B cell (primary cell): ENCODE measurements around the gene KRTAP4-4. TPM values are rescaled to one million over a fixed set of nuclear protein-coding genes. Genes with fewer than 3 reads are reported as not detected.

Experiments used
- ATAC-seq: fragments of 200-7000 bp; cut with Tn5 transposase; one replicate; pipeline ENCODE4 v1.10.0; 2021; ENCODE audit warnings: low read depth, mild to moderate bottlenecking, moderate number of reproducible peaks, moderate library complexity
- CTCF ChIA-PET: fragments of 350-600 bp; sonication (Branson Sonifier 250); formaldehyde crosslinking; loops from one replicate; lab custom pipeline; 2021; ENCODE audit warnings: antibody characterized with exemption, inconsistent platforms; lab: Charles Lee
- POLR2A ChIA-PET: fragments of 350-600 bp; sonication (Branson Sonifier 250); formaldehyde crosslinking; loops from one replicate; lab custom pipeline; 2021; ENCODE audit warnings: antibody characterized with exemption; lab: Charles Lee
- DNase-seq: peaks from one replicate; pipeline ENCODE4 v3.0.0; 2013
- H2AFZ ChIP-seq: 2 replicates; pipeline ENCODE4 v1.6.1; 2012; ENCODE audit warnings: mild to moderate bottlenecking, low read depth, low read length; ENCODE audit not compliant: insufficient read depth, poor library complexity, severe bottlenecking
- H3K27ac ChIP-seq, 2 donors: 1 replicate in 1 of 2; 2 replicates in 1 of 2; pipeline ENCODE4 v1.5.1; 2012 to 2013; ENCODE audit warnings: low read length in 2 of 2, mild to moderate bottlenecking in 2 of 2, moderate library complexity in 1 of 2
- H3K27me3 ChIP-seq, 4 experiments: fragments of 200-600 bp in 1 of 4; sonication (generic) in 1 of 4; replicated peaks in 1 of 4; 1 replicate in 2 of 4; 2 replicates in 2 of 4; pipeline versions ENCODE4 v1.6.1 to v1.7.0; 2013 to 2016; ENCODE audit warnings: low read length in 3 of 4, mild to moderate bottlenecking in 2 of 4, mixed read lengths in 1 of 4, moderate library complexity in 1 of 4; ENCODE audit not compliant: insufficient read depth in 4 of 4, control insufficient read depth in 3 of 4; ENCODE audit errors: control extremely low read depth in 1 of 4
- H3K36me3 ChIP-seq, 2 experiments: replicated peaks in 1 of 2; 1 replicate in 1 of 2; 2 replicates in 1 of 2; pipeline versions ENCODE4 v1.6.1 to v1.7.1; 2013; ENCODE audit warnings: low read length in 1 of 2; ENCODE audit not compliant: insufficient read depth in 2 of 2, control insufficient read depth in 1 of 2; ENCODE audit errors: control extremely low read depth in 1 of 2, extremely low read depth in 1 of 2
- H3K4me1 ChIP-seq, 2 donors: fragments of 200-600 bp in 1 of 2; sonication (generic) in 1 of 2; 1 replicate in 1 of 2; 2 replicates in 1 of 2; pipeline versions ENCODE4 v1.5.1 to v1.6.1; 2013 to 2017; ENCODE audit warnings: low read length in 2 of 2; ENCODE audit not compliant: control insufficient read depth in 2 of 2, insufficient read depth in 2 of 2
- H3K4me2 ChIP-seq: replicated peaks from 2 replicates; pipeline ENCODE3; 2012; ENCODE audit warnings: mild to moderate bottlenecking, low read depth, low read length; ENCODE audit not compliant: poor library complexity, severe bottlenecking
- H3K4me3 ChIP-seq, 5 experiments: fragments of 200-600 bp in 1 of 5; sonication (generic) in 1 of 5; 1 replicate in 3 of 5; 2 replicates in 2 of 5; pipeline versions ENCODE4 v1.5.1 to v1.7.0; 2011 to 2016; ENCODE audit warnings: low read length in 4 of 5, mild to moderate bottlenecking in 4 of 5, low read depth in 2 of 5, control low read depth in 1 of 5, moderate library complexity in 1 of 5; ENCODE audit not compliant: insufficient read depth in 1 of 5; ENCODE audit errors: control extremely low read depth in 1 of 5, extremely low read depth in 1 of 5
- H3K79me2 ChIP-seq: fragments of 200-600 bp; sonication (generic); one replicate; pipeline ENCODE4 v1.6.0; 2016; ENCODE audit warnings: low read length; ENCODE audit not compliant: control insufficient read depth, insufficient read depth
- H3K9ac ChIP-seq: fragments of 200-600 bp; sonication (generic); 2 replicates; pipeline ENCODE4 v1.6.1; 2017; ENCODE audit warnings: mild to moderate bottlenecking, low read length, moderate library complexity
- H3K9me3 ChIP-seq, 3 donors: one replicate each; pipeline versions ENCODE4 v1.6.1 to v1.7.1; 2013; ENCODE audit warnings: low read length in 2 of 3; ENCODE audit not compliant: control insufficient read depth in 2 of 3, insufficient read depth in 1 of 3; ENCODE audit errors: control extremely low read depth in 1 of 3
- H4K20me1 ChIP-seq: 2 replicates; pipeline ENCODE4 v1.6.0; 2012; ENCODE audit warnings: mild to moderate bottlenecking, low read length; ENCODE audit not compliant: insufficient read depth, control insufficient read depth, poor library complexity, severe bottlenecking
- H3K27ac Mint-ChIP-seq: one replicate; pipeline ENCODE4 v1.8.0; 2021; ENCODE audit warnings: mixed read lengths
- H3K27me3 Mint-ChIP-seq: one replicate; pipeline ENCODE4 v1.8.0; 2021; ENCODE audit warnings: mixed read lengths
- H3K4me1 Mint-ChIP-seq: one replicate; pipeline ENCODE4 v1.8.0; 2021; ENCODE audit warnings: mixed read lengths
- H3K4me3 Mint-ChIP-seq: one replicate; pipeline ENCODE4 v1.8.0; 2021; ENCODE audit warnings: mixed read lengths
- H3K9me3 Mint-ChIP-seq: one replicate; pipeline ENCODE4 v1.8.0; 2022; ENCODE audit warnings: mixed read lengths; ENCODE audit not compliant: insufficient read depth
- EZH2 ChIP-seq: IDR thresholded peaks from 2 replicates; pipeline ENCODE4 v1.6.1; 2012; ENCODE audit warnings: borderline replicate concordance, low read depth, mild to moderate bottlenecking, moderate library complexity, low read length; ENCODE audit not compliant: insufficient read depth, poor library complexity, severe bottlenecking
- WGBS: methylation state at CpG from one replicate; pipeline ENCODE4 v1.1.5; 2013; ENCODE audit warnings: missing lambda C conversion rate; ENCODE audit not compliant: insufficient coverage; 5-methylcytosine and 5-hydroxymethylcytosine counted together
- intact Hi-C: fragments of 100-400 bp; cut with micrococcal nuclease; formaldehyde crosslinking; loops from one replicate; pipeline ENCODE4 v1.10.0; 2022
- polyA plus RNA-seq: library from polyadenylated mRNA; depleted of rRNA; stranded (reverse); fragments of >200 nt; gene quantifications from 2 replicates; pipeline ENCODE4 v1.2.3, GENCODE V29; 2012
- total RNA-seq, 2 donors: library from RNA; stranded (reverse); fragments of 120-200 nt in 1 of 2; gene quantifications; 1 replicate in 1 of 2; 2 replicates in 1 of 2; pipeline versions ENCODE4 v1.2.3 to v1.2.4, GENCODE V29; 2013 to 2022
- TF ChIP-seq, protein P1 (sequence below): fragments of 200-600 bp; IDR thresholded peaks from one replicate; pipeline ENCODE4 v1.8.0; 2022; ENCODE audit warnings: antibody characterized with exemption, mild to moderate bottlenecking

KRTAP4-4 gene
- total and polyA plus RNA-seq, 2 donors (not counting 1 experiment from before 2014, with no cell fraction given) = not detected

DNA sequence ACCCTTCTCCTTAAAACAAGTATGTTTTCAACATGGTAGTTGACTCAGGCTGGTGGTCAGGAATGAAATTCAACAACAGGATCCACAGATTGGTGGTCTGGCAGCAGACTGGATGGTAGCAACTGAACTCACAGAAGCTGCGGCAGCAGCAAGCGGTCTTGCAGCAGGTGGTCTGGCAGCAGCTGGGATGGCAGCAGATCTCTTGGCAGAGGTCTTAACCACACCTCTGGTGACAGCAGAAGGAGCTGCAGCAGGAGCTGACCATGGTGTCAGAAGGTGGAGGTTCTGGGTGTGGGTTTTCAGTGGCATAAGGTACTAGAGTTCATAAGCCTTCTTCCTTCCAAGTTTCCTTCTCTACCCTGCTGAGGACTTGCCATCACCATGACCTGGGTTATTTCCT is 26.3 kb upstream of the KRTAP4-4 start:
- Histone ChIP-seq H3K36me3 (no peaks in the 10 kb centered on the region), H3K4me3 (no peak overlapping the region), H3K27me3 (no peaks in the 10 kb centered on the region), H3K9ac (no peak overlapping the region), H3K79me2 (no peaks in the 10 kb centered on the region), H3K4me2 (no peak overlapping the region), H3K9me3 (peaks cover 0 to 4% (median 0%) of the 10 kb centered on the region in 3 donors), H2AFZ (no peak overlapping the region), H3K27ac (no peak overlapping the region), H4K20me1 (no peaks in the 10 kb centered on the region), H3K4me1 (no peaks in the 10 kb centered on the region)
- peaks cover 43% of the 10 kb centered on the region for H3K27me3 Mint-ChIP-seq
- H3K4me1 Mint-ChIP-seq = no peaks in the 10 kb centered on the region
- H3K9me3 Mint-ChIP-seq = no peaks in the 10 kb centered on the region
- no peak for TF ChIP-seq EZH2
- TF ChIP-seq, protein P1, sequence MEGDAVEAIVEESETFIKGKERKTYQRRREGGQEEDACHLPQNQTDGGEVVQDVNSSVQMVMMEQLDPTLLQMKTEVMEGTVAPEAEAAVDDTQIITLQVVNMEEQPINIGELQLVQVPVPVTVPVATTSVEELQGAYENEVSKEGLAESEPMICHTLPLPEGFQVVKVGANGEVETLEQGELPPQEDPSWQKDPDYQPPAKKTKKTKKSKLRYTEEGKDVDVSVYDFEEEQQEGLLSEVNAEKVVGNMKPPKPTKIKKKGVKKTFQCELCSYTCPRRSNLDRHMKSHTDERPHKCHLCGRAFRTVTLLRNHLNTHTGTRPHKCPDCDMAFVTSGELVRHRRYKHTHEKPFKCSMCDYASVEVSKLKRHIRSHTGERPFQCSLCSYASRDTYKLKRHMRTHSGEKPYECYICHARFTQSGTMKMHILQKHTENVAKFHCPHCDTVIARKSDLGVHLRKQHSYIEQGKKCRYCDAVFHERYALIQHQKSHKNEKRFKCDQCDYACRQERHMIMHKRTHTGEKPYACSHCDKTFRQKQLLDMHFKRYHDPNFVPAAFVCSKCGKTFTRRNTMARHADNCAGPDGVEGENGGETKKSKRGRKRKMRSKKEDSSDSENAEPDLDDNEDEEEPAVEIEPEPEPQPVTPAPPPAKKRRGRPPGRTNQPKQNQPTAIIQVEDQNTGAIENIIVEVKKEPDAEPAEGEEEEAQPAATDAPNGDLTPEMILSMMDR = no peak
- no peak overlapping the region for H3K4me3 Mint-ChIP-seq
- DNase-seq (no peak), ATAC-seq (no peak)
- POLR2A ChIA-PET = no interaction called here
- CTCF ChIA-PET = no interaction called here
- intact Hi-C loops = no loop called here
- H3K27ac Mint-ChIP-seq = no peak overlapping the region
- 96% methylated on average over 2 of the region's 2 CpGs for WGBS

DNA sequence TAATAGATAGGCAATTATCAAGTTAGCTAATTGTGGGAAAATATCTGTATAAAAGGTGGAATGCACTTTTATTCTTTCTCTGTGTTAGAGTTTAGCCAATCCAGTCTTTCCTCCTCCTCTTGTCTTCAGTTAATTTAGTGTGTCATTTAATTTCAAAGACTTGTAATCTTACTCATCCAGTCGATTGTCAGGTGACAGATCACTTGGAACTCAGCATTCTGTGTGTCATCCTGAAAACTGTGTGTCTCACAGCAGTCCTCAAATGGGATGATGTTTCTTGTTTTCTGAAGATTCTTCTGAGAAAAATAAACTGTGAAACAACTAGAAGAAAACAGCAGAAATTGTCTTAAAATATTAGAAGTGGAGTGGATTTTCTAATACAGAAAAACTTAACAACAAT is 24.5 kb upstream of the KRTAP4-4 start:
- no peaks in the 10 kb centered on the region for H3K4me1 Mint-ChIP-seq
- ChIA-PET POLR2A (no interaction called here), CTCF (no interaction called here)

More for the DNA sequence above, 24.5 kb upstream of the KRTAP4-4 start:
- Mint-ChIP-seq H3K9me3 (no peaks in the 10 kb centered on the region), H3K4me3 (no peak overlapping the region), H3K27ac (no peak overlapping the region), H3K27me3 (peaks cover 28% of the 10 kb centered on the region)
- no CpG with 5 or more reads among the region's 1 CpG for WGBS
- no peak overlapping the region for H2AFZ ChIP-seq
- no peaks in the 10 kb centered on the region for H3K79me2 ChIP-seq
- H3K9me3 ChIP-seq = peaks cover 0 to under 1% (median 0%) of the 10 kb centered on the region in 3 donors
- no peak overlapping the region for H3K27ac ChIP-seq
- H4K20me1 ChIP-seq = no peaks in the 10 kb centered on the region
- DNase-seq = no peak
- no peak overlapping the region for H3K9ac ChIP-seq
- H3K4me2 ChIP-seq = no peak overlapping the region
- H3K4me3 ChIP-seq = no peak overlapping the region
- intact Hi-C loops = no loop called here
- H3K36me3 ChIP-seq = no peaks in the 10 kb centered on the region
- no peaks in the 10 kb centered on the region for H3K4me1 ChIP-seq
- ATAC-seq = no peak
- no peak for TF ChIP-seq EZH2
- TF ChIP-seq, protein P1 = no peak
- no peaks in the 10 kb centered on the region for H3K27me3 ChIP-seq
